Measurements from ENCODE around the gene SOX6. TPM values are rescaled to one million over a fixed set of nuclear protein-coding genes. Genes with fewer than 3 reads are reported as not detected.

Gene SOX6
- total RNA-seq, 1 experiment from 2014 or later: 0.21 TPM

DNA sequence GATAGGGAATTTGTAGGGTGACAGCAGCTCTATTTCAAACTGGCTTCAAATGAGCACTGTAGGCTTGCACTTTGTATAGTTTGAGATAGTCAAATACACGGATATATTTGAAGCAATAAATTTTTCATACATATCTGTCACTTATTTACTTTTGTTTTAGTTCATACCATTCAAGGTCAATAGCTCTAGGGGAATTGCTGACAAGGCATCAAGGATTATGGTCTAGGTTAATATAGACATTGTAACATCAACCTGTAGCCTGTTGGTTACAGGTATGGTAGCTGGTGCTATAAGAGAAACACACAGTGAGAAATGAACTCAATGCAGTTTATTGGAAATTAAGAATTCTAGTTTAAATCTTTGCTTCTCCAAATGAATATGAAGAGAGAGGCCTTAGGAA lies 267.6 kb downstream of the SOX6 start:
- no TSS peak for BruUV-seq (replicated peaks)
- H3K9me3 ChIP-seq (ENCODE audit: control insufficient read depth, insufficient read depth, low read depth, low read length): no peaks in the 10 kb centered on the region
- TF ChIP-seq TCF7L2 (IDR thresholded peaks at IDR 0.05; ENCODE audit: low read depth, low read length) (no peak), SIN3A (IDR thresholded peaks at IDR 0.05; ENCODE audit: borderline replicate concordance, insufficient read depth, low read depth, low read length) (no peak), POLR2AphosphoS5 (IDR thresholded peaks at IDR 0.05; ENCODE audit: low read depth, low read length) (no peak)
- TF ChIP-seq, protein P1, sequence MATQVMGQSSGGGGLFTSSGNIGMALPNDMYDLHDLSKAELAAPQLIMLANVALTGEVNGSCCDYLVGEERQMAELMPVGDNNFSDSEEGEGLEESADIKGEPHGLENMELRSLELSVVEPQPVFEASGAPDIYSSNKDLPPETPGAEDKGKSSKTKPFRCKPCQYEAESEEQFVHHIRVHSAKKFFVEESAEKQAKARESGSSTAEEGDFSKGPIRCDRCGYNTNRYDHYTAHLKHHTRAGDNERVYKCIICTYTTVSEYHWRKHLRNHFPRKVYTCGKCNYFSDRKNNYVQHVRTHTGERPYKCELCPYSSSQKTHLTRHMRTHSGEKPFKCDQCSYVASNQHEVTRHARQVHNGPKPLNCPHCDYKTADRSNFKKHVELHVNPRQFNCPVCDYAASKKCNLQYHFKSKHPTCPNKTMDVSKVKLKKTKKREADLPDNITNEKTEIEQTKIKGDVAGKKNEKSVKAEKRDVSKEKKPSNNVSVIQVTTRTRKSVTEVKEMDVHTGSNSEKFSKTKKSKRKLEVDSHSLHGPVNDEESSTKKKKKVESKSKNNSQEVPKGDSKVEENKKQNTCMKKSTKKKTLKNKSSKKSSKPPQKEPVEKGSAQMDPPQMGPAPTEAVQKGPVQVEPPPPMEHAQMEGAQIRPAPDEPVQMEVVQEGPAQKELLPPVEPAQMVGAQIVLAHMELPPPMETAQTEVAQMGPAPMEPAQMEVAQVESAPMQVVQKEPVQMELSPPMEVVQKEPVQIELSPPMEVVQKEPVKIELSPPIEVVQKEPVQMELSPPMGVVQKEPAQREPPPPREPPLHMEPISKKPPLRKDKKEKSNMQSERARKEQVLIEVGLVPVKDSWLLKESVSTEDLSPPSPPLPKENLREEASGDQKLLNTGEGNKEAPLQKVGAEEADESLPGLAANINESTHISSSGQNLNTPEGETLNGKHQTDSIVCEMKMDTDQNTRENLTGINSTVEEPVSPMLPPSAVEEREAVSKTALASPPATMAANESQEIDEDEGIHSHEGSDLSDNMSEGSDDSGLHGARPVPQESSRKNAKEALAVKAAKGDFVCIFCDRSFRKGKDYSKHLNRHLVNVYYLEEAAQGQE (IDR thresholded peaks at IDR 0.05; ENCODE audit: insufficient read depth in 1 of 2, low read depth in 2 of 2, low read length in 1 of 2): no peak
- TF ChIP-seq, protein P2, sequence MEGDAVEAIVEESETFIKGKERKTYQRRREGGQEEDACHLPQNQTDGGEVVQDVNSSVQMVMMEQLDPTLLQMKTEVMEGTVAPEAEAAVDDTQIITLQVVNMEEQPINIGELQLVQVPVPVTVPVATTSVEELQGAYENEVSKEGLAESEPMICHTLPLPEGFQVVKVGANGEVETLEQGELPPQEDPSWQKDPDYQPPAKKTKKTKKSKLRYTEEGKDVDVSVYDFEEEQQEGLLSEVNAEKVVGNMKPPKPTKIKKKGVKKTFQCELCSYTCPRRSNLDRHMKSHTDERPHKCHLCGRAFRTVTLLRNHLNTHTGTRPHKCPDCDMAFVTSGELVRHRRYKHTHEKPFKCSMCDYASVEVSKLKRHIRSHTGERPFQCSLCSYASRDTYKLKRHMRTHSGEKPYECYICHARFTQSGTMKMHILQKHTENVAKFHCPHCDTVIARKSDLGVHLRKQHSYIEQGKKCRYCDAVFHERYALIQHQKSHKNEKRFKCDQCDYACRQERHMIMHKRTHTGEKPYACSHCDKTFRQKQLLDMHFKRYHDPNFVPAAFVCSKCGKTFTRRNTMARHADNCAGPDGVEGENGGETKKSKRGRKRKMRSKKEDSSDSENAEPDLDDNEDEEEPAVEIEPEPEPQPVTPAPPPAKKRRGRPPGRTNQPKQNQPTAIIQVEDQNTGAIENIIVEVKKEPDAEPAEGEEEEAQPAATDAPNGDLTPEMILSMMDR (IDR thresholded peaks at IDR 0.05): no peak
- ATAC-seq (no peak), DNase-seq (ENCODE audit: low read depth, low spot score) (no peak)
- H3K4me3 ChIP-seq (ENCODE audit: low read depth in 2 of 2, low read length in 2 of 2): no peak overlapping the region
- intact Hi-C loops (cut with micrococcal nuclease; ENCODE audit: unreplicated experiment): no loop called here
- POLR2A ChIA-PET: no interaction called here
- no peaks in the 10 kb centered on the region for H3K4me1 ChIP-seq (ENCODE audit: control insufficient read depth, insufficient read depth, low read length)
- CTCF ChIA-PET: no interaction called here
- in situ Hi-C loops (cut with HindIII; ENCODE audit: low pct_unique_long_range_greater_than_20kb, low sequenced_read_pairs): no loop called here
- no peaks in the 10 kb centered on the region for H3K36me3 ChIP-seq (ENCODE audit: control insufficient read depth, insufficient read depth, low read length)
- no peaks in the 10 kb centered on the region for H3K27me3 ChIP-seq (ENCODE audit: control insufficient read depth, insufficient read depth, low read length)
- H3K27ac ChIP-seq (ENCODE audit: low read length): no peak overlapping the region

DNA sequence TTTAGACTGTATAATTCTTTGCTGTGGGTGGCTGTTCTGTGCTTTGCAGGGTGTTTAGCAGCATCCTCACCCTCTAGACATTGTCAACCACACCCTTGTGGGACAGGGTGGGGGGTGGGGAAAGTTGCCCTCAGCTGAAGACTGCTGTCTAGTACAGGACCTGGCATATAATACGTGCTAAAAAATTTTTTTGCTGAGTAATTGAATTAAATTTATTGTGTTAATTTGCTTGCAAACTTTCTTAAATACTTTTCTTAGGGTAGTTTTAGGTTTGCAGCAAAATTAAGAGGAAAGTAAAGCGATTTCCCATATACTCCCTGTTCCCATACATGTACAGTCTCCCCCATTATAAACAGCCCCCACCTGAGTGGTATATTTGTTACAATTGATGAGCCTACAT lies 268.5 kb downstream of the SOX6 start:
- TF ChIP-seq, protein P1 (IDR thresholded peaks at IDR 0.05; ENCODE audit: insufficient read depth in 1 of 2, low read depth in 2 of 2, low read length in 1 of 2): no peak
- TF ChIP-seq, protein P2 (IDR thresholded peaks at IDR 0.05): no peak
- TF ChIP-seq SIN3A (IDR thresholded peaks at IDR 0.05; ENCODE audit: borderline replicate concordance, insufficient read depth, low read depth, low read length) (no peak), TCF7L2 (IDR thresholded peaks at IDR 0.05; ENCODE audit: low read depth, low read length) (no peak), POLR2AphosphoS5 (IDR thresholded peaks at IDR 0.05; ENCODE audit: low read depth, low read length) (no peak)
- POLR2A ChIA-PET: no interaction called here
- BruUV-seq (replicated peaks): no TSS peak
- Histone ChIP-seq H3K27ac (ENCODE audit: low read length) (no peak overlapping the region), H3K27me3 (ENCODE audit: control insufficient read depth, insufficient read depth, low read length) (no peaks in the 10 kb centered on the region), H3K36me3 (ENCODE audit: control insufficient read depth, insufficient read depth, low read length) (no peaks in the 10 kb centered on the region), H3K9me3 (ENCODE audit: control insufficient read depth, insufficient read depth, low read depth, low read length) (no peaks in the 10 kb centered on the region), H3K4me3 (ENCODE audit: low read depth in 2 of 2, low read length in 2 of 2) (no peak overlapping the region), H3K4me1 (ENCODE audit: control insufficient read depth, insufficient read depth, low read length) (no peaks in the 10 kb centered on the region)
- intact Hi-C loops (cut with micrococcal nuclease; ENCODE audit: unreplicated experiment) (no loop called here), in situ Hi-C loops (cut with HindIII; ENCODE audit: low pct_unique_long_range_greater_than_20kb, low sequenced_read_pairs) (no loop called here)
- CTCF ChIA-PET: no interaction called here
- DNase-seq (ENCODE audit: low read depth, low spot score) (no peak), ATAC-seq (no peak)
